Subcutaneous adipose tissue (tissue), 4 donors: ENCODE measurements around the gene POLR2C. TPM values are rescaled to one million over a fixed set of nuclear protein-coding genes. Genes with fewer than 3 reads are reported as not detected.

ENCODE experiments used
- CTCF ChIP-seq: fragments of 450-650 bp; IDR thresholded peaks from one replicate; pipeline ENCODE4 v1.5.1; 2016; ENCODE audit warnings: low read depth, mild to moderate bottlenecking, control low read depth, antibody characterized with exemption, moderate library complexity
- total RNA-seq, 4 donors: library from RNA; depleted of rRNA; stranded (reverse); fragments of >200 nt; gene quantifications; one replicate each; pipeline ENCODE4 v1.1.0, GENCODE V29; 2016

Gene POLR2C
- total RNA-seq, 4 donors from 2014 or later, result 66.9 to 77.7 (median 67.6) TPM

DNA sequence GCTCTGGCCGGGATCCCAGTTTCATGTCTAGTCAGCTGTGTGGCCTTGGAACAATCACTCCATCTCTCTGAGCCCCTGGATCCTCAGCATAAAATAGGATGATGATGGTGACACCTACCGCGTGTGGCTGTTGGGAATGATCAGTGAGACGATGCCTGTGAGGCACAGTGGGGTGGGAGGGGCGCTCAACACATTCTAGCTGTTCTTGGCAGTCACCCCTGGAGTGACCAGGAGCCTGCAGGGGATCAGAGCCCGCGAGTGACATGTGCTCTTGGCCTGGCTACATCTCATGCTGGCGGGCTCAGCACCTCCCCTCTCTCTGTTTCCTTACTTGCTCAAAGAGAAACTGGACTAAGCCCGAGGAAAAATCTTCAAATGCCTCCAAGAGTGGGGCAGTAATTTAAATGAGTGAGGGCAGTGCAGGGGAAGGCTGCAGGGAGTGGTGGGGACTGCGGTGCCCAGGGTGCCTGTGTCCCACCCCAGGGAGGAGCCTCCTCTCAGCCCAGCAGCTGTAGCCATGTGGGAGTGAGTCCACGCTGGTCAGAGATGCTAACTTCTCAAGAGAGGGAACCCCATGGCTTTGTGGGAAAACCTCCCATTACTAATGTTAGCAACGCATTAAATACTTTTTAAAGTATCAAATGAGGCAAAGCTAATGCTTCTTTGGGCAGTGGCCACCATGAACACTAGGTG lies 46.9 kb downstream of the POLR2C start:
- TF ChIP-seq CTCF, result no peak

DNA sequence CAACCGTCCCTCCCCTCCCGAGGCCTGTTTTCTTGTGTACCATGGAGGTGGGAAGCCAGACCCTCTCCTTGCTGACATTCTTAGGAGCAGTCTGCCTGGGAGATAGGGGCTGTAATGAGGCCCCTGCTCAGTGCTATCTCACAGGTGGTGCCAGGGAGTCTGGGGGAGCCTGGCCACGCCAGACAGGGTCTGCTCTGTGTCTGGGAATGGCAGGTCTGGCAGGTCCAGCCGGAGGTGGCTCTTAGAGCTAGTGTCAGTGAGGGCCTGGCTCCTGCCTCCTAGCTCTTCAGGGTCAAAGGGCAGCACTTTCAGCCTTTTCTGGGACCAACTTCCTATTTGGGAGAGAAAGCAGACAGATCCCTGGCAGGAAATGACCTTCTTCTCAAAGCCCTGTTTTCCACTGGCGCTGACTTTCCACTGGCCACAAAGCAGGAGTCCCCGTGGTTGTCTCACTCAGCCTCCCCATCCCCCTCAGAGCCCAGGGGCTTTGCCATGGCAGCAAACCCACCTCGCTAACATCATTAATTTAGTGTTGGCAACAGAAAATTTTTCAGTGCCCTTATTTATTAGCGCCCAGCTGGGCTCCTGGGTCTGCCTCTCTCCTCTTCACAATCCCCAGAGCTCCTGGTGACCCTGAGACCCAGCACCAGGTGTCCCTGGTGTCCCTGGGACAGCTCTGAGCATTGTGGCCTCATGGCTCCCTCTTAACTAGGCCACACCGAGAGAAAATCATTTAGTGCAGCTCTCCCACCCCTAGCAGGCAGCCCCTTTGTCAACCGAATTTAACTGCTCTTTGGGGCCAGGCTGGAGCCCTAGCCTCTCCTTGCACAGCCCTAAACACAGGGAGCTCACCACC lies 47.8 kb downstream of the POLR2C start:
- no peak for TF ChIP-seq CTCF

DNA sequence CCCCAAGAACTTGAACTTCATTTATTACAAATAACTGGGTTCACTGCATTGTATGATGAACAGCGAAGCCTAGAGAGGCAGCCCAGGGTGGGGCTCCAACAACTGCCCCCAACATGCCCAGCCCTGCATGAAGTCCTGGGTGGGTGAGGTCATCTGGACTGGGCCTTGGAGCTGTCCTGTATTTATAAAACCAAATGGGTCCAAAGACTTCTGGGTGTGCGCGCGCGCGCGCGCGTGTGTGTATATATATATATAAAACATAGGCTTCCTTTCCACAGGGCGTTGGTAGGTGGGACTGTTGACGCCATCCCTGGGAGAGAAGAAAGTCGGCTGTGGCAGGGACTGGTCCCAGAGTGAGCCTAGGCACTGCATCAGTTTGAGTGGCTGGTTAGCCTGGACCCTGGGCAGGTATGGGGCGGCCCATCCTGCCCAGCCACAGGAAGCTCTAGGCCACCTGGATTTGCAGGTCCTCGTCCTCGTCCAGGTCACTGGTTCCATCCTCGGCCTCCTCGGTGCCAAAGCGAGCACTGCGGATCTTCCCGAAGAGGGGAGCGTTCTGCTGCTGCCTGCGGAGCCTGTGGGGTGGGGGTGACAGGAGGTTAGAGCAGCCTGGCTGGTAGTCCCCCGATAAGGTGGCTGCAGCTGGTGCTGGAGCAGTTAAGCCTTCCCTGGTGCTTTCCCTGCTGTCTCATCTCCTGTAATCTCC lies 50.0 kb downstream of the POLR2C start:
- TF ChIP-seq CTCF, result no peak

DNA sequence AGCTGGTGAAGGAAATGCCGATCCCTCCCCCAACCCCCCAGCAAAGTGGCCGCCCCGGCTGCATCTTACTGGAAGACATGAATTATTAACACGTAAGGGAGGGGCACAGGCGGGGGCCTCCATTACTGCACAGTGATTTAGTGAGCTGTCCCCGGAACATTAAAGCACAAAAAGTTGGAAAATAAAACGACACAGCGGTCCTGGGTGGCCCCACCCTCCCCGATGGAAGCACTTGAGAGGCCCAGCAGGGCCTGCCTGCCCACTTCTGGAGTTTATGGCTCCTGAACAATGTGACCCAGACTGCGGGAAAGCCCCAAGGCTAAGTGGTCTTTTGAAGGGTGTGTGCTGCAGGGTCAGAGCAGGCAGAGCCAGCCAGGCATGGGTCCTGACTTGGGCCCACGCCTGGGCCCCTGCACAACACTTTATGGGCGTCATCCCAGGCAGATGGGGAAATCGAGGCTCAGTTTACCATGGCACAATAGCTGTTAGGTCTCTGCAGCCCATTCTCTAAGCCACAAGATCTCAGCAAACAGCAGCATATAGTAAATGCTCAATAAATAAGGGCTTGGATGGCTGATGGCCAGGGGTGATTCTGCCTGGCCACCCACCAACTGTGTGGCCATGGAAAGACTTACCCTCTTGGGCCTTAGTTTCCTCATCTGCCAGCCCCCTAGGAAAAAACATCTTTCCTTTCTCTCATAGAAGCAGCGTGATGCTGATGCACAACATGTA lies 51.1 kb downstream of the POLR2C start:
- TF ChIP-seq CTCF, result no peak

DNA sequence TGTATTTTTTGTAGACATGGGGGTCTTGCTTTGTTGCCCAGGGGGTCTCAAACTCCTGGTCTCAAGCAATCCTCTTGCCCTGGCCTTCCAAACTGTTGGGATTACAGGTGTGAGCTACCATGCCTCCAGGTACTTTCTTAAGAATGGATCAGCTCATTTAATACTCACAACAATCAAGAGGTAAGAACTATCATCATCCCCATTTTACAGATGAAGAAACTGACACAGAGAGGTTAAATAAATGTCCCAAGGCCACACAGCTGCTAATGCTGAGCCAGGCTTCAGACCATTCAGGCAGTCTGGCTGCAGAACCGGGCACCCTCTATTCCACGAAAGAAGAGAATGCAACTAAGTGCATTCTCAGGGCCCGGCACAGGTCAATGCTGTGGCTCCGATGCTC lies 51.9 kb downstream of the POLR2C start:
- no peak for TF ChIP-seq CTCF

GRCh38 chr16:57514791-57515600 lies 52.5 kb downstream of the POLR2C start:
- no peak for TF ChIP-seq CTCF
